Urothelium cell line (cell line): ENCODE results near the gene OR2AT4.

ENCODE experiments used
- DNase-seq: peaks from one replicate; pipeline ENCODE4 v3.0.0; 2011; ENCODE audit warnings: low spot score, mixed read lengths
- FAIRE-seq: peaks from 2 replicates; lab custom pipeline; 2011; peaks lifted over from hg19 to GRCh38; lab: Jason Lieb, UNC

OR2AT4 gene

GRCh38 chr11:75033916-75034315, 62.8 kb downstream of the OR2AT4 start:
- FAIRE-seq: no peak
- no peak for DNase-seq

- FAIRE-seq: no peak
- DNase-seq: no peak
Measured at GRCh38 chr11:75032550-75032935, 64.1 kb downstream of the OR2AT4 start.

- peak; percentile 56 for DNase-seq
Measured at GRCh38 chr11:75031771-75032549, 64.7 kb downstream of the OR2AT4 start.

More at GRCh38 chr11:75031771-75032549, 64.7 kb downstream of the OR2AT4 start:
- FAIRE-seq: no peak
